KMS-11 (cell line): Measurements from ENCODE around the gene CNNM4.

Source experiments
- H2AFZ ChIP-seq: fragments of 200-600 bp; sonication (generic); 2 replicates; pipeline ENCODE4 v1.6.1; 2016; ENCODE audit warnings: antibody characterized with exemption, mixed run types, low read depth
- H3K27ac ChIP-seq: fragments of 200-600 bp; sonication (generic); 2 replicates; pipeline ENCODE4 v1.6.1; 2016; ENCODE audit warnings: mild to moderate bottlenecking, mixed run types
- H3K27me3 ChIP-seq: fragments of 200-600 bp; sonication (generic); 2 replicates; pipeline ENCODE4 v1.6.1; 2017; ENCODE audit warnings: mild to moderate bottlenecking, low read depth, mixed run types, moderate library complexity; ENCODE audit not compliant: insufficient read depth
- H3K36me3 ChIP-seq: fragments of 200-600 bp; sonication (generic); 2 replicates; pipeline ENCODE4 v1.6.1; 2017; ENCODE audit warnings: mild to moderate bottlenecking, mixed run types; ENCODE audit not compliant: insufficient read depth
- H3K4me1 ChIP-seq: fragments of 200-600 bp; sonication (generic); 2 replicates; pipeline ENCODE4 v1.6.1; 2016; ENCODE audit warnings: mild to moderate bottlenecking, low read depth, mixed run types; ENCODE audit not compliant: poor library complexity, severe bottlenecking
- H3K4me2 ChIP-seq: fragments of 200-600 bp; sonication (generic); 2 replicates; pipeline ENCODE4 v1.7.0; 2016; ENCODE audit warnings: mild to moderate bottlenecking, mixed run types
- H3K4me3 ChIP-seq: fragments of 200-600 bp; sonication (generic); IDR thresholded peaks from 2 replicates; pipeline ENCODE4 v1.6.1; 2017; ENCODE audit warnings: low read depth, low read length, mixed read lengths; ENCODE audit not compliant: insufficient read depth
- H3K79me2 ChIP-seq: fragments of 200-600 bp; sonication (generic); 2 replicates; pipeline ENCODE4 v1.6.1; 2016; ENCODE audit warnings: low read depth, mixed run types; ENCODE audit not compliant: insufficient read depth
- H3K9ac ChIP-seq: fragments of 200-600 bp; sonication (generic); 2 replicates; pipeline ENCODE4 v1.6.1; 2016; ENCODE audit warnings: mild to moderate bottlenecking, mixed run types
- H4K20me1 ChIP-seq: fragments of 200-600 bp; sonication (generic); 2 replicates; pipeline ENCODE4 v1.6.1; 2016; ENCODE audit warnings: mild to moderate bottlenecking, mixed run types; ENCODE audit not compliant: insufficient read depth
- CTCF ChIP-seq: fragments of 200-600 bp; sonication (generic); conservative IDR thresholded peaks from 2 replicates; pipeline ENCODE4 v1.6.1; 2017; ENCODE audit warnings: low read depth, mild to moderate bottlenecking, antibody characterized with exemption, low read length, moderate library complexity, mixed read lengths

The CNNM4 gene

GRCh38 chr2:96828436-96828835 is 67.7 kb downstream of the CNNM4 start:
- H2AFZ ChIP-seq, result no peak overlapping the region
- H3K27me3 ChIP-seq, result no peaks in the 10 kb centered on the region
- no peak for TF ChIP-seq CTCF
- H3K9ac ChIP-seq, result no peak overlapping the region
- H3K4me2 ChIP-seq, result no peak overlapping the region
- H3K4me3 ChIP-seq, result no peak overlapping the region
- no peaks in the 10 kb centered on the region for H3K4me1 ChIP-seq
- no peak overlapping the region for H3K27ac ChIP-seq
- H3K36me3 ChIP-seq, result no peaks in the 10 kb centered on the region; the same call in 1 of the 2 replicates
- H4K20me1 ChIP-seq, result 0 out of 2 replicates have a peak, but pooled peaks cover 5% of the 10 kb centered on the region
- peaks cover 7% of the 10 kb centered on the region; the same call in 1 of the 2 replicates for H3K79me2 ChIP-seq

GRCh38 chr2:96828874-96829273 is 68.2 kb downstream of the CNNM4 start:
- Histone ChIP-seq H3K4me2 (no peak overlapping the region), H2AFZ (no peak overlapping the region)
- no peak for TF ChIP-seq CTCF

GRCh38 chr2:96830044-96830562 is 69.4 kb downstream of the CNNM4 start:
- no peaks in the 10 kb centered on the region; the same call in 1 of the 2 replicates for H3K36me3 ChIP-seq

More at GRCh38 chr2:96828874-96829273, 68.2 kb downstream of the CNNM4 start:
- H3K27ac ChIP-seq, result no peak overlapping the region
- no peaks in the 10 kb centered on the region for H3K27me3 ChIP-seq
- no peaks in the 10 kb centered on the region for H3K4me1 ChIP-seq
- H3K36me3 ChIP-seq, result no peaks in the 10 kb centered on the region; the same call in 1 of the 2 replicates
- peaks cover 6% of the 10 kb centered on the region; the same call in 1 of the 2 replicates for H3K79me2 ChIP-seq
- 0 out of 2 replicates have a peak, but pooled peaks cover 5% of the 10 kb centered on the region for H4K20me1 ChIP-seq
- no peak overlapping the region for H3K4me3 ChIP-seq
- H3K9ac ChIP-seq, result no peak overlapping the region

GRCh38 chr2:96831679-96832078 is 71.0 kb downstream of the CNNM4 start:
- Histone ChIP-seq H3K27ac (no peak overlapping the region), H4K20me1 (no peaks in the 10 kb centered on the region), H3K4me2 (no peak overlapping the region), H3K79me2 (no peaks in the 10 kb centered on the region), H3K27me3 (no peaks in the 10 kb centered on the region), H3K36me3 (no peaks in the 10 kb centered on the region; the same call in 1 of the 2 replicates), H3K4me1 (peaks cover 3% of the 10 kb centered on the region), H3K4me3 (no peak overlapping the region), H2AFZ (no peak overlapping the region), H3K9ac (no peak overlapping the region)
- no peak for TF ChIP-seq CTCF

More at GRCh38 chr2:96830044-96830562, 69.4 kb downstream of the CNNM4 start:
- Histone ChIP-seq H3K4me1 (no peaks in the 10 kb centered on the region), H3K4me3 (no peak overlapping the region), H3K4me2 (no peak overlapping the region), H4K20me1 (no peaks in the 10 kb centered on the region), H3K79me2 (no peaks in the 10 kb centered on the region), H3K9ac (no peak overlapping the region), H3K27me3 (no peaks in the 10 kb centered on the region), H3K27ac (no peak overlapping the region), H2AFZ (no peak overlapping the region)
- TF ChIP-seq CTCF, result no peak
